HCT116 (cell line): ENCODE results near the gene VPS26B. TPM values are rescaled to one million over a fixed set of nuclear protein-coding genes. Genes with fewer than 3 reads are reported as not detected.

Experiments
- ATAC-seq: fragments of 200-7000 bp; cut with Tn5 transposase; 2 replicates; pipeline ENCODE4 v1.9.1; 2020; ENCODE audit warnings: mild to moderate bottlenecking, moderate library complexity
- BruUV-seq: library from RNA; stranded (reverse); fragments of 400-500 nt; replicated peaks from 2 replicates; lab custom pipeline; 2021; lab: Mats Ljungman, UMichigan
- CTCF ChIA-PET: fragments of 300-600 bp; sonication (Branson Sonifier 250); formaldehyde crosslinking; loops from one replicate; lab custom pipeline; 2021; ENCODE audit warnings: antibody characterized with exemption; lab: Charles Lee
- POLR2A ChIA-PET: fragments of 300-600, 350-600 bp; sonication (Branson Sonifier 250); formaldehyde crosslinking; loops from one replicate; lab custom pipeline; 2021; ENCODE audit warnings: antibody characterized with exemption; lab: Charles Lee
- RAD21 ChIA-PET, 2 experiments: fragments of 300-600 bp; sonication (Branson Sonifier 250); formaldehyde crosslinking; loops; one replicate each; lab custom pipeline; 2023; ENCODE audit warnings: low total read pairs in 2 of 2; ENCODE audit not compliant: uncharacterized antibody in 2 of 2, unreplicated experiment in 2 of 2, low non-redundant PET in 1 of 2; lab: Charles Lee
- DNase-seq: peaks from one replicate; pipeline ENCODE4 v3.0.0-alpha.2; 2010; ENCODE audit warnings: low read depth, low spot score
- H2AFZ ChIP-seq: fragments of 200-600 bp; shearing (Covaris generic), sonication (generic); 2 replicates; pipeline ENCODE4 v1.6.1; 2017; ENCODE audit warnings: low read depth, mixed run types, mixed read lengths, antibody characterized with exemption, low read length; ENCODE audit not compliant: poor library complexity, severe bottlenecking
- H3K27ac ChIP-seq: 2 replicates; pipeline ENCODE4 v1.5.1; 2012; ENCODE audit warnings: low read depth, low read length
- H3K27me3 ChIP-seq: fragments of 200-600 bp; sonication (generic); 2 replicates; pipeline ENCODE4 v1.6.1; 2016; ENCODE audit warnings: mixed run types, low read length, mixed read lengths; ENCODE audit not compliant: insufficient read depth
- H3K36me3 ChIP-seq, 2 experiments: fragments of 200-500 bp in 1 of 2; fragments of 200-600 bp in 1 of 2; sonication (Bioruptor generic) in 1 of 2; sonication (generic) in 1 of 2; 2 replicates each; pipeline versions ENCODE4 v1.5.1 to v1.6.1; 2014 to 2016; ENCODE audit warnings: low read length in 2 of 2, inconsistent platforms in 1 of 2, mixed read lengths in 1 of 2, mixed run types in 1 of 2; ENCODE audit not compliant: insufficient read depth in 2 of 2, control insufficient read depth in 1 of 2
- H3K4me1 ChIP-seq, 2 experiments: fragments of 200-600 bp in 1 of 2; sonication (generic) in 1 of 2; 2 replicates each; pipeline versions ENCODE4 v1.5.1 to v1.6.1; 2012 to 2017; ENCODE audit warnings: low read length in 2 of 2, inconsistent platforms in 1 of 2, mild to moderate bottlenecking in 1 of 2, mixed read lengths in 1 of 2, mixed run types in 1 of 2, moderate library complexity in 1 of 2; ENCODE audit not compliant: insufficient read depth in 2 of 2, control insufficient read depth in 1 of 2
- H3K4me2 ChIP-seq: fragments of 200-600 bp; sonication (generic); 2 replicates; pipeline ENCODE4 v1.6.1; 2017; ENCODE audit warnings: mixed run types, low read length, mixed read lengths
- H3K4me3 ChIP-seq, 2 experiments: fragments of 200-600 bp in 1 of 2; sonication (generic) in 1 of 2; replicated peaks in 1 of 2; 2 replicates each; pipeline ENCODE4 v1.5.1; 2011 to 2016; ENCODE audit warnings: low read length in 2 of 2, control low read depth in 1 of 2, low read depth in 1 of 2, mild to moderate bottlenecking in 1 of 2, mixed read lengths in 1 of 2, mixed run types in 1 of 2
- H3K79me2 ChIP-seq: fragments of 200-600 bp; sonication (generic); 2 replicates; pipeline ENCODE4 v1.6.1; 2017; ENCODE audit warnings: mild to moderate bottlenecking, mixed run types, low read length, moderate library complexity, mixed read lengths; ENCODE audit not compliant: insufficient read depth
- H3K9ac ChIP-seq: fragments of 200-600 bp; sonication (generic); 2 replicates; pipeline ENCODE4 v1.6.1; 2016; ENCODE audit warnings: low read length, mixed read lengths
- H3K9me2 ChIP-seq: fragments of 200-600 bp; sonication (generic), shearing (Covaris generic); 2 replicates; pipeline ENCODE4 v1.6.1; 2017; ENCODE audit warnings: mixed run types, mild to moderate bottlenecking, moderate library complexity; ENCODE audit not compliant: insufficient read depth
- H3K9me3 ChIP-seq, 2 experiments: fragments of 200-500 bp in 1 of 2; fragments of 200-600 bp in 1 of 2; sonication (Bioruptor generic) in 1 of 2; sonication (generic) in 1 of 2; 2 replicates each; pipeline ENCODE4 v1.6.1; 2014 to 2017; ENCODE audit warnings: low read length in 2 of 2, mixed read lengths in 2 of 2, inconsistent platforms in 1 of 2, low read depth in 1 of 2, mild to moderate bottlenecking in 1 of 2, mixed run types in 1 of 2, moderate library complexity in 1 of 2; ENCODE audit not compliant: control insufficient read depth in 1 of 2, insufficient read depth in 1 of 2
- H4K20me1 ChIP-seq: fragments of 200-600 bp; sonication (generic), shearing (Covaris generic); 2 replicates; pipeline ENCODE4 v1.6.1; 2017; ENCODE audit warnings: mixed run types, mild to moderate bottlenecking, moderate library complexity; ENCODE audit not compliant: insufficient read depth
- CBX3 ChIP-seq: IDR thresholded peaks from 2 replicates; pipeline ENCODE4 v1.6.1; 2012; ENCODE audit warnings: low read depth
- ELF1 ChIP-seq: IDR thresholded peaks from 2 replicates; pipeline ENCODE4 v1.6.1; 2012; ENCODE audit warnings: low read depth, borderline replicate concordance
- EZH2 ChIP-seq: fragments of 200-600 bp; sonication (generic); IDR thresholded peaks from 2 replicates; pipeline ENCODE4 v1.6.1; 2017; ENCODE audit warnings: antibody characterized with exemption, mixed run types
- EZH2phosphoT487 ChIP-seq: fragments of 200-600 bp; IDR thresholded peaks from 2 replicates; pipeline ENCODE4 v1.6.1; 2018; ENCODE audit warnings: antibody characterized with exemption, borderline replicate concordance
- JUND ChIP-seq: IDR thresholded peaks from 2 replicates; pipeline ENCODE4 v1.6.1; 2012
- POLR2A ChIP-seq: IDR thresholded peaks from 2 replicates; pipeline ENCODE4 v1.7.0; 2011; ENCODE audit warnings: borderline replicate concordance; ENCODE audit not compliant: insufficient read depth, insufficient read length; ENCODE audit errors: extremely low read depth
- POLR2AphosphoS5 ChIP-seq: IDR thresholded peaks from 2 replicates; pipeline ENCODE4 v1.6.1; 2011; ENCODE audit warnings: mild to moderate bottlenecking, low read depth, low read length, moderate library complexity
- RAD21 ChIP-seq: IDR thresholded peaks from 2 replicates; pipeline ENCODE4 v1.6.1; 2012; ENCODE audit warnings: low read depth, mild to moderate bottlenecking
- SIN3A ChIP-seq: IDR thresholded peaks from 2 replicates; pipeline ENCODE4 v1.6.1; 2012; ENCODE audit warnings: low read depth
- SP1 ChIP-seq: IDR thresholded peaks from 2 replicates; pipeline ENCODE4 v1.6.1; 2012; ENCODE audit warnings: low read depth
- YY1 ChIP-seq: IDR thresholded peaks from 2 replicates; pipeline ENCODE4 v1.6.1; 2011; ENCODE audit warnings: low read length, low read depth, moderate library complexity, mild to moderate bottlenecking; ENCODE audit not compliant: insufficient replicate concordance; ENCODE audit errors: extremely low read depth
- ZFX ChIP-seq: fragments of 450-650 bp; IDR thresholded peaks from 2 replicates; pipeline ENCODE4 v1.6.1; 2017
- intact Hi-C: fragments of 100-400 bp; cut with micrococcal nuclease; formaldehyde crosslinking; loops from 2 replicates; pipeline ENCODE4 v1.10.0; 2022
- total RNA-seq: library from RNA; stranded (reverse); gene quantifications from one replicate; pipeline ENCODE4 v1.2.1, GENCODE V29; 2021; ENCODE audit not compliant: unreplicated experiment
- TF ChIP-seq, protein P1 (sequence below): IDR thresholded peaks from 2 replicates; pipeline ENCODE4 v1.6.1; 2012
- TF ChIP-seq, protein P2 (sequence below): IDR thresholded peaks from 2 replicates; pipeline ENCODE4 v1.6.1; 2012

Gene VPS26B
- total RNA-seq, 1 experiment from 2014 or later, result 26.6 TPM

DNA sequence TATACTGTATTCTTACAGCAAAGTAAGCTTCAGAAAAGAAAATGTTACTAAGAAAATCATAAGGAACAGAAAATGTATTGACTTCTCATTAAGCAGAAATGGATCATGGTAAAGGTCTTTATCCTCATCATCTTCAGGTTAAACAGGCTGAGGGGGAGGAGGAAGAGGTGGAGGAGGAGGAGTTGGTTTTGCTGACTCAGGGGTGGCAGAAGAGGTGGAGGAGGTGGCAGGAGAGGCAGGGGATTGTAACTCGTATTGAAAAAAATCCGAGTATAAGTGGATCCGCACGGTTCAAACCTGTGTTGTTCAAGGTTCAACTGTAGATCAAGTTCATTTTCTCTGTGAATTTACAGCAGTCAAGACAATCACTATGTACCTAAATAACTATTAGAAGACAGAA lies 64.7 kb downstream of the VPS26B start:
- no peak overlapping the region for H2AFZ ChIP-seq
- RAD21 ChIA-PET, result no interaction called here
- no TSS peak for BruUV-seq
- H3K9ac ChIP-seq, result no peak overlapping the region
- H3K27me3 ChIP-seq, result no peaks in the 10 kb centered on the region
- no peak overlapping the region for H3K27ac ChIP-seq
- no peak overlapping the region for H3K4me2 ChIP-seq
- CTCF ChIA-PET, result no interaction called here
- POLR2A ChIA-PET, result no interaction called here
- intact Hi-C loops, result no loop called here
- H3K4me1 ChIP-seq, result no peaks in the 10 kb centered on the region
- H3K79me2 ChIP-seq, result no peaks in the 10 kb centered on the region
- TF ChIP-seq SP1 (no peak), EZH2phosphoT487 (no peak), POLR2AphosphoS5 (no peak), EZH2 (no peak), SIN3A (no peak), POLR2A (no peak), RAD21 (no peak), ZFX (no peak), CBX3 (no peak), JUND (no peak)
- TF ChIP-seq, protein P1, sequence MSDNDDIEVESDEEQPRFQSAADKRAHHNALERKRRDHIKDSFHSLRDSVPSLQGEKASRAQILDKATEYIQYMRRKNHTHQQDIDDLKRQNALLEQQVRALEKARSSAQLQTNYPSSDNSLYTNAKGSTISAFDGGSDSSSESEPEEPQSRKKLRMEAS, result no peak
- TF ChIP-seq, protein P2, sequence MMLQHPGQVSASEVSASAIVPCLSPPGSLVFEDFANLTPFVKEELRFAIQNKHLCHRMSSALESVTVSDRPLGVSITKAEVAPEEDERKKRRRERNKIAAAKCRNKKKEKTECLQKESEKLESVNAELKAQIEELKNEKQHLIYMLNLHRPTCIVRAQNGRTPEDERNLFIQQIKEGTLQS, result no peak
- ATAC-seq, result no peak
- DNase-seq, result no peak
- no peak overlapping the region for H3K4me3 ChIP-seq
- no peaks in the 10 kb centered on the region for H3K36me3 ChIP-seq
- H3K9me2 ChIP-seq, result no peaks in the 10 kb centered on the region
- H4K20me1 ChIP-seq, result no peaks in the 10 kb centered on the region
- no peaks in the 10 kb centered on the region for H3K9me3 ChIP-seq

DNA sequence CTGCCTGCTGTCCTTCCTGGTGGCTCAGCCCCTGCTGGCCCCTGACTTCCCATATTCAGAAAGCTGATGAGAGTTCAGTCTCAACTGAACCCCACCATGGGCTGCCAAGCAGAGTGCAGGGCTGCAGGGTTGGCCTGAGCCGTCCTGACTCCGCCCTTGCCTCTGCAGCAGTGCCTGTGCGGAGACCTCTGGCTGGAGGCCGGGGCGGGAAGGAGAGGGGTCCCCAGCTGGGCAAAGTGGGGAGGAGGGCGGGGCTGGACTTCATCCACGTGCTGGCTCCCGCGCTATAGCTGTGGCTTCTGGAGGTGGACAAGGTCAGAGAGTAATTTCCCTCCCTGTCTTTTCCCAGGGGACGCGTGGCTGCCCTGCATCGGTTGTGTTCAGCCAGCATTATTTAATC lies 65.3 kb downstream of the VPS26B start:
- Histone ChIP-seq H3K4me2 (no peak overlapping the region), H2AFZ (no peak overlapping the region), H3K79me2 (no peaks in the 10 kb centered on the region), H3K36me3 (no peaks in the 10 kb centered on the region), H4K20me1 (no peaks in the 10 kb centered on the region), H3K9me3 (no peaks in the 10 kb centered on the region), H3K4me3 (no peak overlapping the region), H3K9ac (no peak overlapping the region), H3K4me1 (no peaks in the 10 kb centered on the region), H3K27me3 (no peaks in the 10 kb centered on the region), H3K9me2 (no peaks in the 10 kb centered on the region), H3K27ac (no peak overlapping the region)
- DNase-seq (no peak), ATAC-seq (no peak; the same call in 1 of the 2 replicates)
- ChIA-PET RAD21 (no interaction called here), POLR2A (no interaction called here), CTCF (no interaction called here)
- intact Hi-C loops, result no loop called here
- TF ChIP-seq ELF1 (no peak), YY1 (no peak), JUND (no peak), SP1 (no peak), CBX3 (no peak)
- no TSS peak for BruUV-seq
